EH (cell line): ENCODE measurements around the gene GALK1.

ENCODE experiments used
- DNase-seq: peaks from one replicate; pipeline ENCODE4 v3.0.0-alpha.2; 2015; ENCODE audit warnings: low read depth

The GALK1 gene

DNA sequence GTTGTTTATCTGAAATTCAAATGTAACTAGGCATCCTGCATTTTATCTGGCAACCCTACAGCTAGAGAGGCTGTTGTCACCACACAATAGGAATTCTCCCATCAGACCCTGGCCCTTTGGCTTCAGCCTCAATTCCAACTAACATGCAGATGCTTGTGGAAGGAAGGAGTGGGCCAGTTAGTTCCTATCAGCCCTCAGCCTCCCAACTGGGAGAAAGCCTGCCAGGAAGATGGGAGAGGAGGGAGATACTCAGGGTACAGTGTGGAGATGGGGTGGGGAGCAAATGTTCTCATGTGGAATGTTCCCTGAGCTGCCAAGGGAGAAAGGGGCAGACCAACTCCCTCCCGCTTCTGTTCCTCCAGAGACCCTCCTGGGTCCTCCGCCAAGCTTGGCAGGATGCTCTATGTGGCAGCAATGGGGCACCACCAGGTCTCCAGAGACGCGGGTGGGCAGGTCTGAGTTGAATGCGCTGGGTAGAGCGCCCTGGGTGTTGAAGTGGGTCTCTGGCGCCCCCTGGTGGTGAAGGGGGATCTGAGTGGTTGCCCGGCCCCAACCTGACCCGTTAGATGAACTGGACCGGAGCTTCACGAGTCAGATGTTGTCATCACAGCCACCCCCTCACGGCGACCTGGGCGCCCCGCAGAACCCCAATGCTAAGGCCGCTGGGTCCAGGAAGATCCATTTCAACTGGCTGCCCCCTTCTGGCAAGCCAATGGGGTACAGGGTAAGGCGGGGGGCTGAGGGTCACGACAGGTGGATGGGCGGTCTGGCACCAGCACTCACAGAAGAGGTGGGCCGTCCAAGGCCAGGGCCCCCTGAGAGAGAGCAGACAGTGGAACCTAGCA is 15.2 kb downstream of the GALK1 start:
- DNase-seq: peak; percentile 75

DNA sequence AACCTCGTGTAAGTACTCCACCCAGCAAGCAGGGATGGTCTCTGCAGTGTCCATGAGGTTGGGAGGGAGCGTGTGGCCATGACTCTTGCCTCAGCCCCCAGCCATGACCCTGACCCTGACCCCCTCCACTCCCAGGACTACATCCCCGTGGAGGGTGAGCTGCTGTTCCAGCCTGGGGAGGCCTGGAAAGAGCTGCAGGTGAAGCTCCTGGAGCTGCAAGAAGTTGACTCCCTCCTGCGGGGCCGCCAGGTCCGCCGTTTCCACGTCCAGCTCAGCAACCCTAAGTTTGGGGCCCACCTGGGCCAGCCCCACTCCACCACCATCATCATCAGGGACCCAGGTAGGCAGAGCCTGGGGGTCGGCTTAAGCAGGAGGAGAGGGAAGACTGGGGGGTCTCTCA is 16.3 kb downstream of the GALK1 start:
- DNase-seq: no peak

DNA sequence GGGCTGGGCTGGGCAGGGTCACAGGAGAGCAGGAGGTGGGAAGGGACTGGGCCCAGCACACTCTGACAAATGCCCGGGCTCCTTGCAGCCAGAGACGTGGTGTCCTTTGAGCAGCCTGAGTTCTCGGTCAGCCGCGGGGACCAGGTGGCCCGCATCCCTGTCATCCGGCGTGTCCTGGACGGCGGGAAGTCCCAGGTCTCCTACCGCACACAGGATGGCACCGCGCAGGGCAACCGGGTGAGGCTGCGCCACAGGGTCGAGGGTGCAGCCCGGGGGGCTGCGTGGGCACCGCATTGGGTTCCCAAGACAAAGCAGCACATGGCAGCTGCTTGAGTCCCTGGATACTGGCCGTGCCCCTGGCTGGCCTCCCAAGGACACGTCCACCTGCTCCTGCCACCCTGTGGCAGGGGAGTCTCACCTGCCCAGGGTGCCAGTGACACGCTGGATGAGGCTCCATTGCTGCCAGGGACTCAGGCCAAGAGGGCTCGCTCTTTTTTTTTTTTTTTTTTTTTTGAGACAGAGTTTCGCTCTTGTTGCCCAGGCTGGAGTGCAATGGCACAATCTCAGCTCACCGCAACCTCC is 21.3 kb downstream of the GALK1 start:
- no peak for DNase-seq

DNA sequence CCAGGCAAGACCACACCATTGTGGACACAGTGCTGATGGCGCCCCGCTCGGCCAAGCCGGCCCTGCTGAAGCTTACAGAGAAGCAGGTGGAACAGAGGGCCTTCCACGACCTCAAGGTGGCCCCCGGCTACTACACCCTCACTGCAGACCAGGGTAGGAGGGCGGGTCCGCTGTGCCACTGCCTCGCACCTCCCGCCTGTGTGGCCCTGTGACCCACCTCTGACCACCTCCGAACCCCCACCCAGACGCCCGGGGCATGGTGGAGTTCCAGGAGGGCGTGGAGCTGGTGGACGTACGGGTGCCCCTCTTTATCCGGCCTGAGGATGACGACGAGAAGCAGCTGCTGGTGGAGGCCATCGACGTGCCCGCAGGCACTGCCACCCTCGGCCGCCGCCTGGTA is 22.7 kb downstream of the GALK1 start:
- no peak for DNase-seq

DNA sequence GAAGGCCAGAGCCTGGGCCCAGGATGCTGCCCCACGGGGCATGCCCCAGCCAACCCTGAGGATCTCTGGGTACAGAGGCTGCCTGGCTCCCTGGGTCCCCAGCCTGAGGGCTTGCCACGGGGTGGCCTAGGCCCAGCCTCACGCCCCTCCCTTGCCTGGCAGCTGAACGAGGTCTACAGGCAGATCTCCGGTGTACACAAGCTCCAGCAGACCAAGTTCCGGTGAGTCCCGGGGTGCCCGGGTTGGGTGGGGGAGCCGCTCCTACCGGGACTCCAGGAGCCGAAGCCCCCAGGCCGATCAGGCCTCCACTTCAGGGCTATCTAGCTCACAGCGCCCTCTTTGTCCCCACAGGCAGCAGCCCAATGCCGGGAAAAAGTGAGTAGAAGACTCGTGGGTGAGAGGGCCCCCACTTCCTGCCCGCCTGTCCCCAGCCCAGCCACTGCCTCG is 24.3 kb downstream of the GALK1 start:
- DNase-seq: no peak

DNA sequence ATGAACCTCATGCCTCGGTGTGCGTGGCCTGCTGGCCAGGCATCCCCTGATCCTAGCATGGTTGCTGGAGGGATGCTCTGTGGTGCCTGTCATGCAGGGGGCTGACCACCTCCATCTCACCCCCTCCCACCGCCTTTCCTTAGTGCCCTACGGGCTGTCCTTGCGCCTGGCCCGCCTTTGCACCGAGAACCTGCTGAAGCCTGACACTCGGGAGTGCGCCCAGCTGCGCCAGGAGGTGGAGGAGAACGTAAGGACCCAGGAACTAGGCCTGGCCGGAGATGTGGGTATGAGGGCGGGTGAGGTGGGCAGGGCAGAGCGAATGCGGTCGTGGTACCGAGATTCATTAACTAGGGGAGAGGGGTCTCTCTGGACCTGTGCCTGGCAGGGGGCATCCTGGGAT is 24.8 kb downstream of the GALK1 start:
- DNase-seq: no peak

DNA sequence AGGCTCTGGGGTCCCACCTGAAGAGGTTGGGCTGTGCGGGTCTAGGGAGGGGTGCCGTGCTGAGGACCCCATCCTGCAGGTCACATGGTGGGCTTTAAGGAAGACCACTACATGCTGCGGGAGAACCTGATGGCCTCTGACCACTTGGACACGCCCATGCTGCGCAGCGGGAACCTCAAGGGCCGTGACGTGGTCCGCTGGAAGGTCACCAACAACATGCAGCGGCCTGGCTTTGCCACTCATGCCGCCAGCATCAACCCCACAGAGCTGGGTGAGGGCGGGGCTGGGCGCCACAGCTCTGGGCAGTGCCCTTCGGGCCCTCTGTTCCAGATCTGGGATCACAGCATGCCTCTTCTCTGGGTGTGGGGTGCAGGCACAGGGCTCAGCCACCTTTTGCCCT is 25.2 kb downstream of the GALK1 start:
- no peak for DNase-seq

DNA sequence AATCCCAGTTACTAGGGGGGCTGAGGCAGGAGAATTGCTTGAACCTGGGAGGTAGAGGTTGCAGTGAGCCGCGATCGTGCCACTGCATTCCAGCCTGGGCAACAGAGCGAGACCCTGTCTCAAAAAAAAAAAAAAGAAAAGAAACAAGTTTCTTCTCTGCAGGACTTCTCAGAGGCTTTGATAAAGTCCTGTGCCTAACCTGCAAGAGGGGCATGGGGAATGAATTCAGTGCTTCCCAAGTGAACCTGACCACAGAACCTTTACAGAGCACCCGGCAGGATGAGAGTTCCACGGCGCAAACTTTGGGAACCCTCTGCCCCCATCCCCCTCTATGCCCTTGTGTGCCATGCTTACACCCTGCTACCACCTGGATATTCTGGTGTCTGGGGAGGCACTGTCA is 25.8 kb downstream of the GALK1 start:
- DNase-seq: no peak

DNA sequence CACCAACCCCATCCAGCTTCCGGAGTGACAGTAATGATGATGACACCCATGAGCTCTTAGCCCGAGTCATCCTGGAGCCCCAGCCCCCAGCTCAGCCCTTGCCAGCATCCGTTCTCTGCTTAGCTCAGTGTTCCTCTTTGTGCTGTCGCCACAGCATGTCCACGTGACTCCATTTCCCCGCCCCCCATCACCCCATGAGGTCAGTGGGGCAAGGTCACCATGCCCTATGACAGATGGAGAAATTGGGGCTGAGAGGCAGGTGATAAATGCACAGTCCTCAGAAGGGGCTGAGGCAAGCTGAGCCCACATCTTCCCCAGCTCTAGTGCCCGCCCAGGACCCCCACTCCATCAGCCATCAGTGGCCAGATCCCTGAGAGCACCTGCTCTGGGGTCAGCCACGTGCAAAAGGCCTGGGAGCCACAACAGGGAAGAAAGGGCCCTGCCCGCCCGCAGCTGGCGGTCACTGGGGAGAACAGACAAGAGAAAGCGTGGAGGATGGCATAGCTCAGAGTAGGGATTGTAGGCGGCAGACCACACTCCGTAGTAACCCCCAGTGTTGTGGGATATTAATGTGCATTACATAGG is 26.7 kb downstream of the GALK1 start:
- peak; percentile 65 for DNase-seq

DNA sequence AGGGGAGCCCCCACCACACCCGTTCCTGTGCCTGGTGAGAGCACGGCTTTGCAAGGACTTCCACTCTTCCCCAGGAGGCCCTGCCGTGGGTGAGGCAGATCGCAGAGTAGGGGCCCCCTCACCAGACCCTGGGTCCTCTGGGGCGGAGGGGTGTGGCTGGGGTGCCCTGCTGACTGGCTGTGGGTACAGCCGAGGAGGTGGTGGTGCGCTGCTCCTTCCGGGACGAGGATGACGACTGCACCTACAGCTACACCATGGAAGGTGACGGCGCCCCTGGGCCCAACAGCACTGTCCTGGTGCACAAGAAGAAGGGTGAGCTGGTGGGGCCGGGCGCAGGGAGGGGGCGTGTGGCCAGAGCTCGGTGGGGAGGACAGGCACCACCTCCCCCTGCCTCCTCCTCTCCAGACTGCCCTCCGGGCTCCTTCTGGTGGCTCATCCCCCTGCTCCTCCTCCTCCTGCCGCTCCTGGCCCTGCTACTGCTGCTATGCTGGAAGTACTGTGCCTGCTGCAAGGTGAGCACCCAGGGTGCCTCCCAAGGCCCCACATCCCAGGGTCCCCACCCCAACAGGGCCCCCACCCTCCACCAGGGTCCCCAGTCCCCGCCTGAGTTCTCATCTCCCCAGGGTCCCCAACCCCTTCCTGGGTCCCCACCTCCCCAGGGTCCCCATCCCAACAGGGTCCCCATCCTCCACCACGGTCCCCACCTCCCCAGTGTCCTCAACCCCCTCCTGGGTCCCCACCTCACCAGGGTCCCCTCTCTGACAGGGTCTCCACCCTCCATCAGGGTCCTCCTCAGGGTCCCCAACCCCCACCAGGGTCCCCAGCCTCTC is 27.6 kb downstream of the GALK1 start:
- DNase-seq: no peak

DNA sequence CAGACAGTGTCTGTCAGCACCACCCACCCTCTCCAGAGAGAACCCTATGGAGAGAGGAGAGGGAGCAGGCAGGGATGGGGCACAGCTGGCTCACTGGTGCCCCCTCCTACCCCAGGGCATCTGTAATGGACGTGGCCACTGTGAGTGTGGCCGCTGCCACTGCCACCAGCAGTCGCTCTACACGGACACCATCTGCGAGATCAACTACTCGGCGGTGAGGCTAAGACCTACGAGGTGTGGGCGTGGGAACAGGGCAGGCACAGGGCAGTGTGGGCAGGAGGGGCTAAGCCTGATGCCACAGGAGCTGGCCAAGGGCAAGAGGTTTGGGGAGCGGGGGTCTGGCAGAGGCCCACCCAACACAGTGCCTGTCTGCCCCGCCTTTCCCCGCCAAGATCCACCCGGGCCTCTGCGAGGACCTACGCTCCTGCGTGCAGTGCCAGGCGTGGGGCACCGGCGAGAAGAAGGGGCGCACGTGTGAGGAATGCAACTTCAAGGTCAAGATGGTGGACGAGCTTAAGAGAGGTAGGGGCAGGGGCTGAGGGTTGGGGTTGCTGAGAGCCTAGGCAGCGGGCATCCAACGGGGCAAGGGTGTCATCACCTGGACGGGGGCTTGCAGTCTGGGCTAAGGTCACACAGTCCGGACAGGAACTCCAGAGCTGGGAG is 28.7 kb downstream of the GALK1 start:
- DNase-seq: no peak

DNA sequence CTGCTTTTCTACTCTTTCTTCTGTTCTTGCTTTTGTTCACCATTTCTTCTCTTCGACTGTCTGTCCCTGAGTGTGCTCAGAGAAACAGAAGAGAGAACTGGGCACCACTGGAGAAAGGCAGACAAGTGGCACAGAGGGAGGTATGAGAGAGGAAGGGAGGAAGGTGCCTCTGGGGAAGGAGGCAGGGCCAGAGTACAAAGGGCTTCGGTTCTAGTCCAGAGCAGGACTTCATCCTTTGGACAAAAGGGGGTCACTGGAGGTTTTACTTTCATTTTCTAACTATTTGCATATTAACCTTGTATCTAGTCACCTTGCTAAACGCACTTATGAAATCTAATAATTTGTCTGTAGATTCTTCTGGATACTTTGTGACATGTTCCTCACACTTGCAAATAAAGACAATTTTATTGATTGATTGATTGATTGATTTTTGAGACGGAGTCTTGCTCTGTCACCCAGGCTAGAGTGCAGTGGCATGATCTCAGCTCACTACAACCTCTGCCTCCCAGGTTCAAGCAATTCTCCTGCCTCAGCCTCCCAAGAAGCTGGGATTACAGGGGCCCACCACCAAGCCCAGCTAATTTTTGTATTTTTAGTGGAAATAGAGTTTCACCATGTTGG is 30.2 kb downstream of the GALK1 start:
- DNase-seq: no peak

DNA sequence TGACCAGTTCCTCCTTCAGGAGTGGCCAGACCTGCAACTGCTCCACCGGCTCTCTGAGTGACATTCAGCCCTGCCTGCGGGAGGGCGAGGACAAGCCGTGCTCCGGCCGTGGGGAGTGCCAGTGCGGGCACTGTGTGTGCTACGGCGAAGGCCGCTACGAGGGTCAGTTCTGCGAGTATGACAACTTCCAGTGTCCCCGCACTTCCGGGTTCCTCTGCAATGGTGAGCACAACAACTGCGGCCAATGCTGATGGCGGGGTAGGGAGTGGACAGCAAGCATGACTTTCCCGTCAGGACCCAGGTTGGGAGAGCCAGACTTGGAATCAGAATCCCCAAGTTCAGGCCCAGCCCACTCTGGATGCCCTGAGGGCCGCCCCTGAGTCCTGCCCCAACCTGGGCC is 31.5 kb downstream of the GALK1 start:
- DNase-seq: no peak

DNA sequence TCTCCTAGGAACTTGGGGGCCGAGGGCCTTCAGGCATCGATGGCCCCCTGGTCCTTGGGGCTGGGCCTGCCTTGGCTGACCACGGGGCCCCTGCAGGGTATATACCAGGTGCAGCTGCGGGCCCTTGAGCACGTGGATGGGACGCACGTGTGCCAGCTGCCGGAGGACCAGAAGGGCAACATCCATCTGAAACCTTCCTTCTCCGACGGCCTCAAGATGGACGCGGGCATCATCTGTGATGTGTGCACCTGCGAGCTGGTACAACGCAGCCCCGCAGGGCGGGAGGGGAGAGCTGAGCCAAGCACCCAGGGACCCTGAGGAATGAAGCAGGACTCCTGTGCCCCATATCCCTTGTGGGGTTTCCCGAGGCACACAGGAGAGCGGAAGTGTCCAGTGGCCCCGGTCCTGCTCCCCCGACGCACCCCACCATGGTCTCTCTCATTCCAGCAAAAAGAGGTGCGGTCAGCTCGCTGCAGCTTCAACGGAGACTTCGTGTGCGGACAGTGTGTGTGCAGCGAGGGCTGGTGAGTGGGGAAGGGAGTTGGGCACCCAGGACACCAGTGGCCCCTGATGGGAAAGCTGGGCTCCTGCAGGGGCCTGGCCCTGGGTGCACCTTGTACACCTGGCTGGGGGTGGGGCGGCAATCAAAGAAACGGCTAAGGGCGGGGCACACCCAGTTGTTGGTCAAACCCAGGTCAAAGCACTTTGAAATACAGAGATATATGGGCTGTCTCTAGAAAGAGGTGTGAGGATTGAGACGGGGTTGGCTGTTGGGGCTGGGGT is 33.1 kb downstream of the GALK1 start:
- no peak for DNase-seq

DNA sequence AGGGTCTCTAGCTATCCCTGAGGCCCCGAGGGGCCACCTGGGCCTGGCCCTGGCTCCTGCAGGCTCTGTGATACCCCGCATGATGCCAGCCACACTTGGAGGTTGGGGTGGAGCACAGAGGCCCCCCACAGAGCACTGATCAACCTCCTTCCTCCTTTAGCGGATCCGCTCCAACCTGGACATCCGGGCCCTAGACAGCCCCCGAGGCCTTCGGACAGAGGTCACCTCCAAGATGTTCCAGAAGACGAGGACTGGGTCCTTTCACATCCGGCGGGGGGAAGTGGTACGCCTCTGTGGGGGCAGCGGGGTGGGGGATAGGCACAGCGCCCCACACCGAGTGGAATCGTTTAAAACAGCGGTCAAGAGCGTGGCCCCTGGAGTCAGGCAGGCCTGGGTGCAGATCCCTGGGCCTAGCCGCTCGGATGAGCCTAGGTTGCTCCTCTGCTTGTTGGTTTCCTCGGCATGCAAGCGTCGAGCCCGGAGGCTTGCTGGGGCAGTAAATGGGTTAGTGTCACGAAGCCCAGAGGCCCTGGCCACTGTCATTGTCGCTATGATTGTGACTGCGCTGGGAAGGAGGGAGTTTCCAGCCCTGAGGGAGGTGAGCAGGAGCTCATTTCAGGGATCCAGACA is 33.8 kb downstream of the GALK1 start:
- no peak for DNase-seq

DNA sequence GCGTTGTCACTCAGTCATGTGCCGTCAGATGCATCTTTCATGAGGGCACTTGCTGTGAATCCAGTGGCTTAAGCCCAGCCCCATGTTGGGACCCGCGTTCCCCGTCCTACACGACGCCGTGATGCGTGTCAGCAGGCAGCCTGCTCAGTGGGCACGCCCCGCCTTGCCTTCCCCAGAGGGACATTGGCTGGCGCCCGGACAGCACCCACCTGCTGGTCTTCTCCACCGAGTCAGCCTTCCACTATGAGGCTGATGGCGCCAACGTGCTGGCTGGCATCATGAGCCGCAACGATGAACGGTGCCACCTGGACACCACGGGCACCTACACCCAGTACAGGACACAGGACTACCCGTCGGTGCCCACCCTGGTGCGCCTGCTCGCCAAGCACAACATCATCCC is 34.9 kb downstream of the GALK1 start:
- no peak for DNase-seq

DNA sequence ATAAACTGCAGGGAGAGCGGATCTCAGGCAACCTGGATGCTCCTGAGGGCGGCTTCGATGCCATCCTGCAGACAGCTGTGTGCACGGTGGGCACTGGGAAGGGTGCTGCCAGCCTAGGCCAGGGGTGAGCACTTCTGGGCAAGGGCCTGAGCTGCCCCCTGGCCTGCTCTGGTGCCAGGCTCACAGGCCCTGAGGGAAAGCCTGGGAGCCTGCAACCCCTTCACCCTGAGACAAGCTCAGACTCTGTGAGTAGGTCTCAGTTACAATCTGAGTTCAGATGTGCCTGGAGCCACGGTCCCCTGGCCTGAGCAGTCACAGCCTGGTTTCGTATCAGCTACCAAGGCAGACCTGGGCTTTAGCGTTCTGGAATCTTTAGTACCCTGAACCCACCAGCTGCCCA is 35.6 kb downstream of the GALK1 start:
- DNase-seq: no peak

DNA sequence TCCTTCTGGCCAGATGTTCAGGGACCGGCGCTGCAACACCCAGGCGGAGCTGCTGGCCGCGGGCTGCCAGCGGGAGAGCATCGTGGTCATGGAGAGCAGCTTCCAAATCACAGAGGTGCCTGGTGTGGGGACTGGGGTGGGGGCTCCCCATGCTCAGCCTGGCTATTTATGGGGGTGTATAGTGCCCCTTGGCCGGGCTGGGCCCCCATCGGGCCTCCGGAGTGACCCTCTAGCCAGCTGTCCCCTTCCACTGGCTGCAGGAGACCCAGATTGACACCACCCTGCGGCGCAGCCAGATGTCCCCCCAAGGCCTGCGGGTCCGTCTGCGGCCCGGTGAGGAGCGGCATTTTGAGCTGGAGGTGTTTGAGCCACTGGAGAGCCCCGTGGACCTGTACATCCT is 37.6 kb downstream of the GALK1 start:
- no peak for DNase-seq

DNA sequence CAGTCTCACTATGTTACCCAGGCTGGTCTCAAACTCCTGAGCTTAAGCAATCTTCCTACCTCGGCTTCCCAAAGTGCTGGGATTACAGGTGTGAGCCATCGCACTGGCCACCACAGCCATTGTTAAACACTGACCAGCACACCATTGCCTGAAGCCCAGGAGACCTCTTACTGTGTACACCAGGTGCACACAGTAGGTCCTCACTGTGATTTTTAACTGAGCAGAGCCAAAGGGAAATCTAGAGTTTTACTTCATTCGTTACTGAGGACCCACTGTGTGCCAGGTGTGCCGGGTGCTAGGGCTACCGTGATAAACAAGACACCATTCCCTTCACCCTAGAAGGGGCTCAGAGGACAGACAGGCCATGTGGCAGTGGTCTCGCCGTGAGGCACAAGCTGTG is 39.5 kb downstream of the GALK1 start:
- DNase-seq: no peak
